Amniotic epithelial cell (primary cell): ENCODE data around the gene GFOD1.

ENCODE experiments used
- DNase-seq: peaks from one replicate; pipeline ENCODE4 v3.0.0-alpha.2; 2010; ENCODE audit warnings: low read depth

Gene GFOD1

GRCh38 chr6:13315896-13316295 is 171.5 kb downstream of the GFOD1 start:
- no peak for DNase-seq

GRCh38 chr6:13314806-13315205 is 172.6 kb downstream of the GFOD1 start:
- DNase-seq: no peak

DNA sequence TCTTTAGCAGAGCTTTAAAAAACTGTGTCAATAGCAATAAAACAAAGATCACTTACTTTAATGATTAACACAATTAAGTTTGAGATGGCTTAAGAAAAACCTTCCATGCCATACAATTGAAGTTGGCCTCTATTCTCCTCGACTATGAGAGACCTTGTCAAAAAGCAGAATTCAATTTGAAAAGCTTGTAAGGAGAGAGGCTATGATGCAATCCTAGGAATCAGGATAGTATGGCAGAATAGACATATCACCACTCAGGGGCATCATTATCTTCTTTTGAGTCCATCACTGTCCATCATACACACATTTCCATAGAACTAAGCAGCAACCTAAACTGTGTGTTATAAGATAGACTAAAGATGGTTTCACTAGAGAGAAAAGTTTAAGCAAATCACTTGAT is 176.2 kb downstream of the GFOD1 start:
- DNase-seq: no peak

GRCh38 chr6:13308332-13308731 is 179.1 kb downstream of the GFOD1 start:
- DNase-seq: no peak
